SK-N-SH treated with all-trans-retinoic acid at 6 μM for 48 hours (cell line): ENCODE measurements around the gene OBP2B.

Source experiments
- CREB5 ChIP-seq: fragments of 250-450 bp; sonication (Bioruptor Pico); IDR thresholded peaks from 2 replicates; pipeline ENCODE4 v1.5.1; 2020; ENCODE audit warnings: low read depth, mild to moderate bottlenecking, moderate library complexity
- CSDC2 ChIP-seq: fragments of 250-450 bp; sonication (Bioruptor Pico); IDR thresholded peaks from 2 replicates; pipeline ENCODE4 v1.5.0; 2020; ENCODE audit warnings: mild to moderate bottlenecking, moderate library complexity
- PPARA ChIP-seq: fragments of 250-450 bp; sonication (Bioruptor Pico); IDR thresholded peaks from 2 replicates; pipeline ENCODE4 v1.5.0; 2020; ENCODE audit warnings: mild to moderate bottlenecking, borderline replicate concordance
- RARB ChIP-seq: fragments of 250-450 bp; sonication (Bioruptor Pico); IDR thresholded peaks from 2 replicates; pipeline ENCODE4 v1.8.0; 2021; ENCODE audit warnings: mild to moderate bottlenecking, moderate library complexity
- ZFP30 ChIP-seq: fragments of 450-650 bp; formaldehyde crosslinking; IDR thresholded peaks from 2 replicates; pipeline ENCODE4 v1.5.0; 2022; ENCODE audit warnings: mild to moderate bottlenecking, moderate library complexity
- ZNF70 ChIP-seq: fragments of 450-650 bp; formaldehyde crosslinking; IDR thresholded peaks from 2 replicates; pipeline ENCODE4 v1.5.0; 2020; ENCODE audit warnings: mild to moderate bottlenecking, moderate library complexity
- ZNF8 ChIP-seq: fragments of 450-650 bp; formaldehyde crosslinking; IDR thresholded peaks from 2 replicates; pipeline ENCODE4 v1.5.0; 2020; ENCODE audit warnings: mild to moderate bottlenecking, moderate library complexity

- TF ChIP-seq CREB5 (CRISPR knock-in tag) (no peak), PPARA (CRISPR knock-in tag) (no peak), ZFP30 (CRISPR knock-in tag) (no peak), RARB (no peak), CSDC2 (CRISPR knock-in tag) (no peak), ZNF8 (no peak), ZNF70 (CRISPR knock-in tag) (no peak)
These were observed 16.3 kb upstream of the OBP2B start for GRCh38 chr9:133225171-133226011.
